Measurements from ENCODE around the gene OXCT2. TPM values are rescaled to one million over a fixed set of nuclear protein-coding genes. Genes with fewer than 3 reads are reported as not detected.
A peak's percentile ranks its signal among the peaks of the same experiment; 100 is the strongest.
"Not testable (repeated sequence)": the region's sequence is repeated elsewhere in the genome, so short reads cannot be mapped to it uniquely, and the experiment has no call there.

OXCT2 gene
- total RNA-seq, 1 donor from 2014 or later = 0.36 TPM

DNA sequence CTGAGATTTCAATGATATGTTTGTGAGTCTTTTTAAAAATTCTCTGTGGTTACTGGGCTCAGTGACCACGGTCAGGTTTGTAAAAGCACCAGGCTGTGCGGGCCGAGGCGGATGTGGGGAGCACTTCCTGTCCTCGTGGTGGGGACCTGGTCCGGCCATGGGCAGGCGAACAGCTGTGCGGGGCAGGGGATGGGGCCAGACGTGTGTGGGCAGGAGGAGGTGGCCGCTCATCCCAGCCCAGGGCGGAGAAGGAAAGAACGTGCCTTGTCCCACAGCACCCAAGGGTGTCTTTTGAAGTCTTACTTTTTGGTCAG is 5.2 kb upstream of the OXCT2 start:
- Mint-ChIP-seq H3K27me3 (ENCODE audit: unreplicated experiment) (peaks cover 1% of the 10 kb centered on the region), H3K4me3 (ENCODE audit: unreplicated experiment) (no peak overlapping the region), H3K9me3 (ENCODE audit: unreplicated experiment) (no peaks in the 10 kb centered on the region), H3K4me1 (ENCODE audit: unreplicated experiment) (no peaks in the 10 kb centered on the region), H3K36me3 (ENCODE audit: low read depth, unreplicated experiment) (no peaks in the 10 kb centered on the region), H3K27ac (ENCODE audit: unreplicated experiment) (no peak overlapping the region)
- TF ChIP-seq, protein P1, sequence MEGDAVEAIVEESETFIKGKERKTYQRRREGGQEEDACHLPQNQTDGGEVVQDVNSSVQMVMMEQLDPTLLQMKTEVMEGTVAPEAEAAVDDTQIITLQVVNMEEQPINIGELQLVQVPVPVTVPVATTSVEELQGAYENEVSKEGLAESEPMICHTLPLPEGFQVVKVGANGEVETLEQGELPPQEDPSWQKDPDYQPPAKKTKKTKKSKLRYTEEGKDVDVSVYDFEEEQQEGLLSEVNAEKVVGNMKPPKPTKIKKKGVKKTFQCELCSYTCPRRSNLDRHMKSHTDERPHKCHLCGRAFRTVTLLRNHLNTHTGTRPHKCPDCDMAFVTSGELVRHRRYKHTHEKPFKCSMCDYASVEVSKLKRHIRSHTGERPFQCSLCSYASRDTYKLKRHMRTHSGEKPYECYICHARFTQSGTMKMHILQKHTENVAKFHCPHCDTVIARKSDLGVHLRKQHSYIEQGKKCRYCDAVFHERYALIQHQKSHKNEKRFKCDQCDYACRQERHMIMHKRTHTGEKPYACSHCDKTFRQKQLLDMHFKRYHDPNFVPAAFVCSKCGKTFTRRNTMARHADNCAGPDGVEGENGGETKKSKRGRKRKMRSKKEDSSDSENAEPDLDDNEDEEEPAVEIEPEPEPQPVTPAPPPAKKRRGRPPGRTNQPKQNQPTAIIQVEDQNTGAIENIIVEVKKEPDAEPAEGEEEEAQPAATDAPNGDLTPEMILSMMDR (IDR thresholded peaks at IDR 0.05; ENCODE audit: unreplicated experiment) = no peak
- no peak for DNase-seq (ENCODE audit: low spot score)

DNA sequence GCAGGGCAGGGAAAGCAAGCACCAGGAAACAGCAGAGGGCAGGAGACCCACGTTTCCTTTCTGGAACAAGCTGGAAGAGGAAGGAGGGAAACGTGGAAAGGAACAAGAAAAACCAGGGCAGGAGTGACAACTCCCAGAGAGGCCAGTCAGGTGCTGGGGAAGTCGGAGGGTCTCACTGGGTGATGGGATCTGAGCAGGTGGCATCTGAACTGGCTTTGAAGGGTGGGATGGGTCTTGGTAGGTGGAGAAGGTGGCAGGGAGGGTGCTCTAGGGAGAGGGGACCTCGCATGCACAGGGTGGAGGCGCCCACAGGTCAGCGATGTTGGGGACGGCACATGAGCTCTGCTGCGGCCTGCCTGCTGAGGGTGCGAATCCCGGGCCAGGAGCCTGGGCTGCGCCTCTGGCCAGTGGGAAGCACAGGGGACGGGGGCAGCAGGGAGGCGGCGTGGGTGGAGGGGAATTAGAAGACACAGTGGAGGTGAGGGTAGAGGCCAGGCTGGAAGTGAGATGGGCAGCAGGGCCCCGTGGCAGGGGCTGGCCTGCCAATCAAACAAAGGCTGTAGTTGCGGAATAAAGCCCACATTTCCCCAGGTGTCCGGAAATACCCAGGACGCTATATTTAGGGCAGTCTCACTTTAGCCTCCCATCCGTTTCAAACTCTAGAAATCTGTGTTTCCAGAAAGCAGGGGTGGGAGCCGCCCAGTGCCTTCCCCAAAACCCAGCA is 4.7 kb upstream of the OXCT2 start:
- H3K4me1 Mint-ChIP-seq (ENCODE audit: unreplicated experiment); H3K4me3 Mint-ChIP-seq (ENCODE audit: unreplicated experiment); H3K9me3 Mint-ChIP-seq (ENCODE audit: unreplicated experiment); H3K36me3 Mint-ChIP-seq (ENCODE audit: low read depth, unreplicated experiment); H3K27me3 Mint-ChIP-seq (ENCODE audit: unreplicated experiment); H3K27ac Mint-ChIP-seq (ENCODE audit: unreplicated experiment); DNase-seq (ENCODE audit: low spot score): not testable (repeated sequence)

DNA sequence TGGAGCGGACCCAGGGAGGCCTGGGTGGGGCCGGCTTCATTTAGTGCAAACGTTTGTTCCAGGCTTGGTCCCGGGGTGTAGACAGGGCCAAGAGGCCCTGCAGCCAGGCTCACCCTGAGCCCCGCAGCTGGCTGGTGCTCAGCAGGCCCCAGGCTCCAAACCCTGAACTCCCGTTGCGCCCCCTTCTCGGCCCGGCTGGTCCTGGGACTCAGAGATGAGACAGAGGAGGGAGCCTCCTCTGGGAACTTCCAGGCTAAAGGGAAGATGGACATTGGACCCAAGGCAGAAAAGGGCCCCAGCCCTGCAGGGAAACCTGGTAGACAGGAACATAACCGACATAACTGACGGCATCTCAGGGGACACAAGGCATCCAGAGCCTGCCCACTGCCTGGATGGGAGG is 4.0 kb upstream of the OXCT2 start:
- not testable (repeated sequence) for H3K36me3 Mint-ChIP-seq (ENCODE audit: low read depth, unreplicated experiment); H3K4me3 Mint-ChIP-seq (ENCODE audit: unreplicated experiment); H3K27ac Mint-ChIP-seq (ENCODE audit: unreplicated experiment); H3K4me1 Mint-ChIP-seq (ENCODE audit: unreplicated experiment); H3K27me3 Mint-ChIP-seq (ENCODE audit: unreplicated experiment); DNase-seq (ENCODE audit: low spot score); H3K9me3 Mint-ChIP-seq (ENCODE audit: unreplicated experiment)

DNA sequence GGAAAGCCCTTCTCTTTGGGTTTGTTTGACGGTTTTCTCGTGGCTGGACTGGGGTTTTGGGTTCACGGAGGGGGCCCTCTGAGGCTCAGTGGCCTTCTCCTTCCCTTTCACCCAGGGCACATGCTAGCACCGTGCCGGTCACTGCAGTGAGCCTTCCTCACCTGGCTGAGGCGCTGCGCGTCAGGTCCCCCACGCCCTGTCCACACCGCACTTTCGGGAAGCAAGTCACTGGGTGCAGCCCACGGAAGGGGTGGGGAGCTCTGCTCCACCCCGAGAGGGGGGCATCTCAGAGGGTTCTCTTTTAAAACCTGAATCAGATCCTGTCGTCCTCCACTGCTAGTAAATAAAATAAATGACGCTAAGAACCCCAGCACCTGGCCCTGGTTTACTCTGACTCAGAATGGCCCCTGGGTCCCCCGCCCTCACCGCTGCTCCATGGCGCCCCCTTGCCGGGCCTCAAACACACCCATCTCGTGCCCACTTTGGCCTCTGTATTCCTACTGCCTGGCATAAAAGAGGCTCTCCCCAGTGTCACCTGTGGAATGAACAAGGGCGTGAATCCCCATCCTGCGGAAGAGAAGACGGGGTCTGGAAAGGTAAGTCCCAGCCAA is 2.3 kb upstream of the OXCT2 start:
- H3K9me3 Mint-ChIP-seq (ENCODE audit: unreplicated experiment); H3K4me3 Mint-ChIP-seq (ENCODE audit: unreplicated experiment); H3K36me3 Mint-ChIP-seq (ENCODE audit: low read depth, unreplicated experiment); H3K27me3 Mint-ChIP-seq (ENCODE audit: unreplicated experiment); H3K4me1 Mint-ChIP-seq (ENCODE audit: unreplicated experiment); H3K27ac Mint-ChIP-seq (ENCODE audit: unreplicated experiment); DNase-seq (ENCODE audit: low spot score): not testable (repeated sequence)

DNA sequence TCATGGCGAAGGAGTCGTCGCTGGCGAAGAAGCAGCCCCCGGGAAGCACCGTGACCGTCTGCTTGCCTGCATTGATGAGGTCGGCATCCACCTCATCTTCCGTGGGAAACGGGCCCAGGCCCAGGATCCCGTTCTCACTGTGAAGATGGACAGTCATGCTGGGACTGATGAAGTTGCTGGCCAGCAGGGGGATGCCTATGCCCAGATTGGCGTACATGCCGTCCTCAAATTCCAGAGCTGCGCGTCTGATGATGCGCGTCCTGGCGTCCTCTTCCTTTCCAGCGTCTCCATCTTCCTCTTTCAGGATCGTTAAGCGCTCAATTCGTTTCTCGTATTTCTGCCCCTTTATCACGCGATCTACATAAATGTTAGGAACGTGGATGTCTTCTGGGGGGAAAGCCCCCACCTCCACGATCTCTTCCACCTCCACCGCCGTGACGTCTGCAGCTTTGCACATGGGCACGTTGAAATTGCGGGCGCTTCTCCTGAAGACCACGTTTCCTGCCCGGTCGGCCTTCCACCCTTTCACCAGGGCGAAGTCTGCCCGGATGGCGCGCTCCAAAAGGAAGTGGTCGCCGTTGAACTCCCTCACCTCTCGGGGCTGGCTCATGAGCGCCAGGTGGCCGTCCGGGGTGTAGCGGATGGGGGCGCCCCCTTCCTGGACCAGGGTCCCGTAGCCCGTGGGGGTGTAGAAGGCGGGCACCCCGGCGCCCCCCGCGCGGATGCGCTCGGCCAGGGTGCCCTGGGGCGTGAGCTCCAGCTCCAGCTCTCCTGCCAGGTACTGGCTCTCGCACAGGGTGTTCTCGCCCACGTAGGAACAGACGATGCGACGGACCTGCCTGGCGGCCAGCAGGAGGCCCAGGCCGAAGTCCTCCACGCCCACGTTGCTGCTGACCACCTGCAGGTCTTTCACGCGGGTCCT is 787 bp downstream of the OXCT2 start:
- H3K27me3 Mint-ChIP-seq (ENCODE audit: unreplicated experiment); H3K9me3 Mint-ChIP-seq (ENCODE audit: unreplicated experiment); DNase-seq (ENCODE audit: low spot score); H3K36me3 Mint-ChIP-seq (ENCODE audit: low read depth, unreplicated experiment); H3K4me1 Mint-ChIP-seq (ENCODE audit: unreplicated experiment); H3K27ac Mint-ChIP-seq (ENCODE audit: unreplicated experiment): not testable (repeated sequence)
- peak overlapping the region; percentile 68 for H3K4me3 Mint-ChIP-seq (ENCODE audit: unreplicated experiment)

DNA sequence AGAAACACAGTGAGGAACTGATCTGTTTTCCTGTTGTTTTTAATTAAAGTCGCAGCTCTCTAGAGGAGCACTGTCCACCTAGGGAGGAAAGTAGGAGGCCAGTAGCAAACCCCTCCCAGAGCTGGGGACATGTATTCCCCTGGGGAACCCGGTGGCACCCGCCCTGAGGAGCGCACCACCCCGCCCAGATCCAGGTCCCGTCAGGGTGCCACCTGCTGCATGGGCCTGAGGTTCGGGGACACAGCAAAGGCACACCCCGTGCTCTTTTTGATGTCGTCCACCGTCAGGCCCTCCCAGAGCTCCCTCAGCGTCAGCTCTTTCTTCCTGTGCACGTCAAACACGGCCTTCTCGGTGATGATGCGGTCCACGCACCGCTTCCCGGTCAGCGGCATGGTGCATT is 1.6 kb downstream of the OXCT2 start:
- not testable (repeated sequence) for DNase-seq (ENCODE audit: low spot score); H3K9me3 Mint-ChIP-seq (ENCODE audit: unreplicated experiment); H3K4me1 Mint-ChIP-seq (ENCODE audit: unreplicated experiment); H3K4me3 Mint-ChIP-seq (ENCODE audit: unreplicated experiment); H3K27ac Mint-ChIP-seq (ENCODE audit: unreplicated experiment); H3K36me3 Mint-ChIP-seq (ENCODE audit: low read depth, unreplicated experiment); H3K27me3 Mint-ChIP-seq (ENCODE audit: unreplicated experiment)

DNA sequence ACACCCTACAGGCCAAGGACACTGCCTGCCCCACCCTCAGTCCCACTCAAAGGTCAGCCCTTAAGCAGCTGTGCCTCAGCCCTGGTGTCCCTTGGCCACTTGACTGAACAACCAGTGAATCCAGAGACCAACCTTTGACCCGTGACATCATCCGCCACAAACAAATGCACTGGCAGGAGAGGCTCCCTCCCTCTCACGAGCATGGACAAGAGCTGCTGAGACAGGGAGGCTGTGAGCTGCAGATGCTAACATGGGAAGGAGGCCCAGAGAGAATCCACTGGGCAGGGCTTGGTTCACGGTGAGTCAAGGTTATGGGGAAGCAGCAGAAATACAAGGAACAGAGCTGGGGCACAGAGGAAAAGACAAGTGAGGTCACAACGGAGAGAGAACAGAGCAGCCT is 4.7 kb downstream of the OXCT2 start:
- not testable (repeated sequence) for H3K27ac Mint-ChIP-seq (ENCODE audit: unreplicated experiment); H3K4me3 Mint-ChIP-seq (ENCODE audit: unreplicated experiment); H3K4me1 Mint-ChIP-seq (ENCODE audit: unreplicated experiment); H3K9me3 Mint-ChIP-seq (ENCODE audit: unreplicated experiment); H3K27me3 Mint-ChIP-seq (ENCODE audit: unreplicated experiment); H3K36me3 Mint-ChIP-seq (ENCODE audit: low read depth, unreplicated experiment); DNase-seq (ENCODE audit: low spot score)

DNA sequence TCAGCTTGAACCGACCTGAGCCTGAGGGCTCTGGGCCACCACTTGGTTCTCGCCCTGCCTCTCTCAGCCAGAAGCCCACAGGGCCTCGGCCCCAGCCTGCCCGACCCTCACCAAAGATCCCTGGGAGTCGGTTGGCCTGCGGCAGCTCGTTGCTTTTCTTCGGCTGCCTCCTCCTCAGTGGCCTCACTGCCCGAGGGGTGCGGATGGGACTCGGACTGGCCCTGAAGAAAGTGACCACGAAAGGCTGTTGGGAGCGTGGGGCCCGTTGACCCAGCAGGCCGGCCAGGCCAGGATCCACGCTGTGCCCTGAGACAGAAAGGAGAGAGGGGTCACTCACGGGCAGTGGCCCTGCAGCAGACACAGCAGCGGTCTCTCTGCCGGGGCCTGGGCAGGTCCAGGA is 6.6 kb downstream of the OXCT2 start:
- not testable (repeated sequence) for H3K27ac Mint-ChIP-seq (ENCODE audit: unreplicated experiment); H3K36me3 Mint-ChIP-seq (ENCODE audit: low read depth, unreplicated experiment); H3K27me3 Mint-ChIP-seq (ENCODE audit: unreplicated experiment); DNase-seq (ENCODE audit: low spot score); H3K4me3 Mint-ChIP-seq (ENCODE audit: unreplicated experiment); H3K9me3 Mint-ChIP-seq (ENCODE audit: unreplicated experiment); H3K4me1 Mint-ChIP-seq (ENCODE audit: unreplicated experiment)

DNA sequence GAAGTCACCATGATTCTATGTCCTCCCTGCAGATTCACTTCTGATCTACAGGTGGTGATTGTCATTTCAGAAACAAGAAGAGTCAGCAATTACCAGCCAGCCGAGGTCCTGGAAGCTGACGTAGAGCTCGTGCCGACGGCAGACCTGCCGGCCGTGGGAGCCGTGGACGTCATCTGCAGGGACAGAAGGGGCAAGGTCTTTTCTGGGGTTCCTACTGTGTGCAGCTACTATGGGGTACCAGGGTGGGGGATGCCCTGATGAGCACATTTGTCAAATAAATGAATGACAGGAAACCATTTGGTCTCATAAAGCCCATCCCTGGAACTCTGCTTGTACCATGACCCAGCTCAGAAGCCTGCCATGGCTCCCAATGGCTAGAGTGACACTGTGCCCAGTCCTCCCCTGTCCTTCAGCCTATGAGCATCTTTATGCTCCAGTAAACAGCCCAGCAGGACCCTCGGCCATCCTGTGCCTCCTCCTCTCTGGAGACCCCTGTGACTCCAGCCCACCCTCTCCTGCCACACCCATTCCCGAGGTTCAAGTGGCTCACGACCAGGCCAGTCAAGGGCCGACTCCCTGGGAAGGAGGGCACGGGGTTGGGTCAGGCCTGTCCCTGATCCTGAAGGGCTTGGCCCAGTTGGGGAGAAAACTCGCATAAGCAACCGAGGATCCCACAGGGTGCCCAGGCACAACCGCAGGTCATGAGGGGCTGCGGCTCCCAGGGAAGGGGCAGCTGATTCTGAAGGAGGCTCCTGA is 7.4 kb downstream of the OXCT2 start:
- not testable (repeated sequence) for H3K4me1 Mint-ChIP-seq (ENCODE audit: unreplicated experiment); H3K4me3 Mint-ChIP-seq (ENCODE audit: unreplicated experiment); H3K9me3 Mint-ChIP-seq (ENCODE audit: unreplicated experiment); H3K27me3 Mint-ChIP-seq (ENCODE audit: unreplicated experiment); H3K27ac Mint-ChIP-seq (ENCODE audit: unreplicated experiment); H3K36me3 Mint-ChIP-seq (ENCODE audit: low read depth, unreplicated experiment); DNase-seq (ENCODE audit: low spot score)
